Right atrium auricular region (tissue), 2 donors: Measurements from ENCODE around the gene MAGI2. TPM values are rescaled to one million over a fixed set of nuclear protein-coding genes. Genes with fewer than 3 reads are reported as not detected.

ENCODE experiments used
- DNase-seq: peaks from one replicate; pipeline ENCODE4 v3.0.0-alpha.2; 2019; ENCODE audit warnings: low spot score
- H3K27ac ChIP-seq, 2 donors: fragments of 200-600 bp; sonication (generic); 1 replicate in 1 of 2; 2 replicates in 1 of 2; pipeline ENCODE4 v1.5.1; 2016 to 2019
- H3K27me3 ChIP-seq, 2 donors: fragments of 200-600 bp; sonication (generic); one replicate each; pipeline versions ENCODE4 v1.5.1 to v1.6.0; 2017 to 2019
- H3K36me3 ChIP-seq: fragments of 200-600 bp; sonication (generic); one replicate; pipeline ENCODE4 v1.5.1; 2016
- H3K4me1 ChIP-seq, 2 donors: fragments of 200-600 bp; sonication (generic); one replicate each; pipeline versions ENCODE4 v1.5.1 to v1.6.0; 2017 to 2019
- H3K4me3 ChIP-seq, 2 donors: fragments of 200-600 bp; sonication (generic); 1 replicate in 1 of 2; 2 replicates in 1 of 2; pipeline ENCODE4 v1.5.1; 2017 to 2019; ENCODE audit warnings: mild to moderate bottlenecking in 1 of 2, moderate library complexity in 1 of 2
- H3K9me3 ChIP-seq, 2 donors: fragments of 200-600 bp; sonication (generic); one replicate each; pipeline ENCODE4 v1.5.1; 2019
- CTCF ChIP-seq, 2 donors: fragments of 200-600 bp; sonication (generic); IDR thresholded peaks; one replicate each; pipeline ENCODE4 v1.5.1; 2019; ENCODE audit warnings: antibody characterized with exemption in 2 of 2
- total RNA-seq, 2 donors: library from RNA; depleted of rRNA; stranded (reverse); fragments of >200 nt; gene quantifications; one replicate each; pipeline ENCODE4 v1.1.0, GENCODE V29; 2016

MAGI2 gene
- total RNA-seq, 2 donors from 2014 or later = 5.9 to 6.0 TPM

GRCh38 chr7:79217976-79218626 is 235.4 kb downstream of the MAGI2 start:
- Histone ChIP-seq H3K27me3 (no peaks in the 10 kb centered on the region), H3K4me3 (no peak overlapping the region), H3K36me3 (no peaks in the 10 kb centered on the region), H3K27ac (no peak overlapping the region), H3K4me1 (no peaks in the 10 kb centered on the region), H3K9me3 (no peaks in the 10 kb centered on the region)
- TF ChIP-seq CTCF (IDR thresholded peaks at IDR 0.05) = no peak
- DNase-seq = no peak

GRCh38 chr7:79217468-79217867 is 236.0 kb downstream of the MAGI2 start:
- no peaks in the 10 kb centered on the region for H3K36me3 ChIP-seq
- H3K4me3 ChIP-seq = no peak overlapping the region
- H3K9me3 ChIP-seq = no peaks in the 10 kb centered on the region
- no peak overlapping the region for H3K27ac ChIP-seq
- H3K4me1 ChIP-seq = no peaks in the 10 kb centered on the region
- TF ChIP-seq CTCF (IDR thresholded peaks at IDR 0.05) = no peak
- no peaks in the 10 kb centered on the region for H3K27me3 ChIP-seq
- no peak for DNase-seq

- H3K4me3 ChIP-seq = no peak overlapping the region
- H3K4me1 ChIP-seq = no peaks in the 10 kb centered on the region
- no peak overlapping the region for H3K27ac ChIP-seq
- no peaks in the 10 kb centered on the region for H3K27me3 ChIP-seq
- DNase-seq = no peak
- no peaks in the 10 kb centered on the region for H3K9me3 ChIP-seq
- TF ChIP-seq CTCF (IDR thresholded peaks at IDR 0.05) = no peak
- H3K36me3 ChIP-seq = no peaks in the 10 kb centered on the region
Measured at GRCh38 chr7:79216236-79216635, 237.2 kb downstream of the MAGI2 start.

- Histone ChIP-seq H3K9me3 (peaks cover 0 to 4% of the 10 kb centered on the region in 2 donors), H3K27me3 (no peaks in the 10 kb centered on the region), H3K4me3 (no peak overlapping the region), H3K36me3 (no peaks in the 10 kb centered on the region), H3K27ac (no peak overlapping the region), H3K4me1 (no peaks in the 10 kb centered on the region)
- no peak for TF ChIP-seq CTCF (IDR thresholded peaks at IDR 0.05)
- DNase-seq = no peak
Measured at GRCh38 chr7:79212334-79212733, 241.1 kb downstream of the MAGI2 start.

- TF ChIP-seq CTCF (IDR thresholded peaks at IDR 0.05) = no peak
- Histone ChIP-seq H3K27me3 (no peaks in the 10 kb centered on the region), H3K9me3 (peaks cover 0 to 4% of the 10 kb centered on the region in 2 donors), H3K27ac (no peak overlapping the region), H3K4me3 (no peak overlapping the region), H3K4me1 (no peaks in the 10 kb centered on the region), H3K36me3 (no peaks in the 10 kb centered on the region)
- DNase-seq = no peak
Measured at GRCh38 chr7:79211724-79212123, 241.7 kb downstream of the MAGI2 start.

- Histone ChIP-seq H3K4me1 (no peaks in the 10 kb centered on the region), H3K36me3 (no peaks in the 10 kb centered on the region), H3K27ac (no peak overlapping the region), H3K4me3 (no peak overlapping the region), H3K9me3 (no peaks in the 10 kb centered on the region), H3K27me3 (no peaks in the 10 kb centered on the region)
- TF ChIP-seq CTCF (IDR thresholded peaks at IDR 0.05) = no peak
- DNase-seq = no peak
Measured at GRCh38 chr7:79199961-79200360, 253.5 kb downstream of the MAGI2 start.
